BLaER1 treated with 17β-estradiol and CSF1 and Interleukin-3, amounts not matched to agents 10 nM and 100 nM (cell line): ENCODE data around the gene HAVCR2.

Experiments
- H3K27ac ChIP-seq, 11 experiments: shearing (Covaris generic); formaldehyde crosslinking; 2 replicates each; pipeline ENCODE4 v1.8.1; 2022
- H3K27me3 ChIP-seq, 11 experiments: shearing (Covaris generic); formaldehyde crosslinking; 2 replicates each; pipeline ENCODE4 v1.8.1; 2022
- H3K36me3 ChIP-seq, 11 experiments: shearing (Covaris generic); formaldehyde crosslinking; 2 replicates each; pipeline ENCODE4 v1.8.1; 2022
- H3K4me1 ChIP-seq, 10 experiments: shearing (Covaris generic); formaldehyde crosslinking; 2 replicates each; pipeline ENCODE4 v1.8.1; 2022
- H3K4me2 ChIP-seq, 11 experiments: shearing (Covaris generic); formaldehyde crosslinking; 2 replicates each; pipeline ENCODE4 v1.8.1; 2022
- H3K4me3 ChIP-seq, 10 experiments: shearing (Covaris generic); formaldehyde crosslinking; 2 replicates each; pipeline ENCODE4 v1.8.1; 2022
- H3K9ac ChIP-seq, 11 experiments: shearing (Covaris generic); formaldehyde crosslinking; 2 replicates each; pipeline ENCODE4 v1.8.1; 2022
- H3K9me3 ChIP-seq, 11 experiments: shearing (Covaris generic); formaldehyde crosslinking; replicated peaks in 1 of 11; 2 replicates each; pipeline ENCODE4 v1.8.1; 2022
- H4K20me1 ChIP-seq, 11 experiments: shearing (Covaris generic); formaldehyde crosslinking; 2 replicates each; pipeline ENCODE4 v1.8.1; 2022
- Cebpa-rat ChIP-seq, 11 experiments: shearing (Covaris generic); IDR thresholded peaks; 2 replicates each; pipeline ENCODE4 v1.8.1; 2022

HAVCR2 gene

DNA sequence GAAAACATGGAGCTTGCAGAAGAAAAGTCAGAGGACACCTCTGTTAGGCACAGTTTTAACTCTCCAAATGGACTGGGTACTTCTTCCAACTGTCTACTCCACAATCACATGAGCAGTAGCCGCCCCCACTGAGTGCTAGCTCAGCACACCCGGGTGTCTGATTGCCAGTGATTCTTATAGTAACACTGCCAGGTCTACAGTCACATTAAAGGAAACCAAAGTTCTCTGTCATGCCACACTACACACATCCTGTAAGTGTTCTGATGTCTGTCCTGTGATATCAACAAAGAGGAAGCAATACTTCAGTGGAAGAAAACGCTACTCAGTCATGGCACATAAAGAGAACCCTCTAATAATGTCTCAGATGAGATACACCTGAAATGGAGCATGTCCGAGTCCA is at the start of gene HAVCR2:
HAVCR2 (minus strand) TSS at position 69 of the 400 bp plus-strand sequence; CDS start at position 8, 61 bp downstream.
- peaks cover 0 to 27% (median 0%) of the 10 kb centered on the region in 11 experiments; a peak in 7 of 22 replicates for H3K36me3 ChIP-seq
- H4K20me1 ChIP-seq = peaks cover 0 to 16% (median 0%) of the 10 kb centered on the region in 11 experiments; a peak in 2 of 22 replicates
- H3K27me3 ChIP-seq = no peaks in the 10 kb centered on the region
- peak within 1 kb of the TSS in 6 of 11 experiments; percentile 26 to 87 (median 77); a peak in 10 of 22 replicates for H3K9ac ChIP-seq
- peak within 1 kb of the TSS; percentile 45 to 96 (median 69) for H3K4me2 ChIP-seq
- H3K4me3 ChIP-seq = peak within 1 kb of the TSS in 5 of 10 experiments; percentile 13 to 79 (median 67); a peak in 9 of 20 replicates
- H3K9me3 ChIP-seq = no peaks in the 10 kb centered on the region
- peak within 1 kb of the TSS in 10 of 11 experiments; percentile 26 to 93 (median 74); a peak in 19 of 22 replicates for H3K27ac ChIP-seq
- peaks cover 21 to 78% (median 42%) of the 10 kb centered on the region in 10 experiments for H3K4me1 ChIP-seq
- no peak for TF ChIP-seq Cebpa-rat (IDR thresholded peaks at IDR 0.05)

DNA sequence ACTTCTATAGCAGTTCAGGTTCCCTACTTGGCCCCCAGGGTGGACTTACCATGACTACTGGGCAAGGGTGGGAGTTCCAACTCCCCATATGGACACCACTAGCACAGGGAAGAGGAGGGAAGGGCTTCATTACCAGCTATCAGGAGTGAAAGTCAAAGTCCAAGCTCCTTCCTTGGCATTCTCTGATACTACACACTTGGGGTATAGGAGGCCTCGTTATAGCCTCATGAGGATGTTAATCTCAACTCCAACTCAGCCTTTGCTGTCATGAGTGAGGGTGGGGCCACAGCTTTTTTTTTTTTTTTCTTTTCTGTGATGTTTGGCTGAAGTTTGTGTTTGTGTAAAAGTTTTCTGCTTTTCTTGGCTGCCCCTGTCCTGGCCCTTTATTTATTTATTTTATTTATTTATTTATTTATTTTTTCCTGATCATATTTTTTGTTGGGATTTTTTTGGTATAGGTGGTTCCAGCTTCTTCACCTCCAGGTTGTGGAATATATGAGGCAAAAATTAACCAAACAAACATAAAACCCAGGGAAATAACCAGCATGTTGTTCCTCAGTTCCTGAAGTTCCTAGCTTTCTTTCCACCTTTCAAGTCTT is 48.5 kb upstream of the HAVCR2 start:
- no peaks in the 10 kb centered on the region for H4K20me1 ChIP-seq
- H3K27me3 ChIP-seq = no peaks in the 10 kb centered on the region
- no peaks in the 10 kb centered on the region for H3K36me3 ChIP-seq
- H3K4me2 ChIP-seq = no peak overlapping the region
- no peak overlapping the region for H3K27ac ChIP-seq
- no peak for TF ChIP-seq Cebpa-rat (IDR thresholded peaks at IDR 0.05)
- H3K9me3 ChIP-seq = peaks cover 0 to 14% (median 0%) of the 10 kb centered on the region in 11 experiments; a peak in 3 of 22 replicates
- H3K9ac ChIP-seq = no peak overlapping the region
- H3K4me3 ChIP-seq = no peak overlapping the region
- H3K4me1 ChIP-seq = no peaks in the 10 kb centered on the region

DNA sequence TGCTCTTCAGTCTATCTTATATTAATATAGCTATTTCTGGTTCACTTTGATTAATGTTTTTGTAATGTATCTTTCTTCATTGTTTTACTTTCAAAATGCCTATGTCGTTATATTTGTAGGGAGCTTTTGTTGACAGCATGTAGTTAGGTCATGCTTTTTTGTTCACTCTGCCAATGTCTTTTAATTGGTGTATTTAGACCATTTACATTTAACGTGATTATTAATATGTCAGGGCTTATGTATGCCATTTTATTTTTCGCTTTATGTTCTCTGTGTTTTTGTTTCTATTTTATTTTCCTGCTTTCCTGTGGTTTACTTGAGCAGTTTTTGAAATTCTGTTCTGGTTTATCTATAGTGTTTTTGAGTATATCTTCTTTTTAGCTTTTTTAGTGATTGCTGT is 46.5 kb upstream of the HAVCR2 start:
- no peak overlapping the region for H3K4me2 ChIP-seq
- peaks cover 0 to 12% (median 0%) of the 10 kb centered on the region in 11 experiments; a peak in 2 of 22 replicates for H3K9me3 ChIP-seq
- H3K9ac ChIP-seq = no peak overlapping the region
- H4K20me1 ChIP-seq = no peaks in the 10 kb centered on the region
- TF ChIP-seq Cebpa-rat (IDR thresholded peaks at IDR 0.05) = no peak
- no peaks in the 10 kb centered on the region for H3K36me3 ChIP-seq
- H3K4me3 ChIP-seq = no peak overlapping the region
- H3K27ac ChIP-seq = no peak overlapping the region
- H3K27me3 ChIP-seq = no peaks in the 10 kb centered on the region
- no peaks in the 10 kb centered on the region for H3K4me1 ChIP-seq

DNA sequence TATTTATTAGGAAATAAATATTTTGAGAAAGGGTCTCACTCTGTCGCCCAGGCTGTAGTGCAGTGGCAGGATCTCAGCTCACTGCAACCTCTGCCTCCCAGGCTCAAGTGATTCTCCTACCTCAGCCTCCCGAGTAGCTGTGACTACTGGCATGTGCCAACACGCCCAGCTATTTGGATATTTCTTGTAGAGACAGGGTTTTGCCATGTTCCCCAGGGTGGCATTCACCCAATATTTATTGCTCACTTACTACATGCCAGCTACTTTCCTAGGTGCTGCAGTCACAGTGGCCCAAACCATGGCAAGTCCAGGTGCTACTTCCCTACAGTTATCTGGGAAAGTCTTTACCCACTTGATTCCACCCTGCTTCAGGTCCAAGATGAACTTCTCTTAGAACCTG is 42.2 kb upstream of the HAVCR2 start:
- H3K27ac ChIP-seq = no peak overlapping the region
- H3K9ac ChIP-seq = no peak overlapping the region
- no peak overlapping the region for H3K4me3 ChIP-seq
- H3K9me3 ChIP-seq = 0 out of 22 replicates have a peak, but pooled peaks cover 0 to under 1% (median 0%) of the 10 kb centered on the region in 11 experiments
- peaks cover 0 to 12% (median 0%) of the 10 kb centered on the region in 10 experiments; a peak in 6 of 20 replicates for H3K4me1 ChIP-seq
- no peaks in the 10 kb centered on the region for H4K20me1 ChIP-seq
- no peaks in the 10 kb centered on the region for H3K27me3 ChIP-seq
- H3K4me2 ChIP-seq = no peak overlapping the region
- H3K36me3 ChIP-seq = no peaks in the 10 kb centered on the region
- TF ChIP-seq Cebpa-rat (IDR thresholded peaks at IDR 0.05) = no peak

DNA sequence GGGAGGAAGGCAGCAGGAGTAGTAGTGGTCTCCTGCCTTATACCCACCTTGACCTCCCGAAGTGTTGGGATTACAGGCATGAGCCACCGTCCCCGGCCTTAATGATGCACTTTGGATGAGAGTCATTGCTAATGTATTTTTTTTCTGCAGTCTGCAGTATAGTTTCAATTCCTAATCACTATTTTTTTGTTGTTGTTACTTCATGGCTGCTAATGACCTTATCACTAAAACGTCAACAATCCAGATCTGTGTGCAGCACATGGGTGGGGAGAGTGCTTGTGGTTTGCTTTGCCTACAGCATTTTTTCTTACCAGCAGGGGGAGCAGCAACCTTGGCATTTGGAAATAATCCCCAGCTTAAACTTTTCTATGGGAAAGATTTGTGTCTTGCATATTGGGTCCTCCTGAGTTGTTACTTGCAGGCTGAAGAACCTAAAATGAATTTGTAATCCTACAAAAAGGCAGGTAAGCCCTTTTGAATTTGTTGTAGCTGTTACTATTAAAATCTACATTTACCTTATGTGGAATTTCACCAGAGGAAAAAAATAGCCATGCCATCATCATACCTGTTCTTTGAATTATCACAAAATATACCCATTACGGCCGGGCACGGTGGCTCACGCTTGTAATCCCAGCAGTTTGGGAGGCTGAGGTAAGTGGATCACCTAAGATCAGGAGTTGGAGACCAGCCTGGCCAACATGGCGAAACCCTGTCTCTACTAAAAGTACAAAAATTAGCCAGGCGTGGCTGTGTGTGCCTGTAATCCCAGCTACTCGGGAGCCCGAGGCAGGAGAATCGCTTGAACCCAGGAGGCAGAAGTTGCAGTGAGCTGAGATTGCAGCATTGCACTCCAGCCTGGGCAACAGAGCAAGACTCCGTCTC is 40.1 kb upstream of the HAVCR2 start:
- no peak overlapping the region for H3K27ac ChIP-seq
- no peaks in the 10 kb centered on the region for H4K20me1 ChIP-seq
- no peaks in the 10 kb centered on the region for H3K27me3 ChIP-seq
- H3K4me3 ChIP-seq = no peak overlapping the region
- peak overlapping the region in 2 of 11 experiments; percentile 3; a peak in 2 of 22 replicates for H3K4me2 ChIP-seq
- H3K9ac ChIP-seq = no peak overlapping the region
- H3K36me3 ChIP-seq = no peaks in the 10 kb centered on the region
- H3K9me3 ChIP-seq = 0 out of 22 replicates have a peak, but pooled peaks cover 0 to under 1% (median 0%) of the 10 kb centered on the region in 11 experiments
- peaks cover 0 to 12% (median 0%) of the 10 kb centered on the region in 10 experiments; a peak in 6 of 20 replicates for H3K4me1 ChIP-seq
- no peak for TF ChIP-seq Cebpa-rat (IDR thresholded peaks at IDR 0.05)

DNA sequence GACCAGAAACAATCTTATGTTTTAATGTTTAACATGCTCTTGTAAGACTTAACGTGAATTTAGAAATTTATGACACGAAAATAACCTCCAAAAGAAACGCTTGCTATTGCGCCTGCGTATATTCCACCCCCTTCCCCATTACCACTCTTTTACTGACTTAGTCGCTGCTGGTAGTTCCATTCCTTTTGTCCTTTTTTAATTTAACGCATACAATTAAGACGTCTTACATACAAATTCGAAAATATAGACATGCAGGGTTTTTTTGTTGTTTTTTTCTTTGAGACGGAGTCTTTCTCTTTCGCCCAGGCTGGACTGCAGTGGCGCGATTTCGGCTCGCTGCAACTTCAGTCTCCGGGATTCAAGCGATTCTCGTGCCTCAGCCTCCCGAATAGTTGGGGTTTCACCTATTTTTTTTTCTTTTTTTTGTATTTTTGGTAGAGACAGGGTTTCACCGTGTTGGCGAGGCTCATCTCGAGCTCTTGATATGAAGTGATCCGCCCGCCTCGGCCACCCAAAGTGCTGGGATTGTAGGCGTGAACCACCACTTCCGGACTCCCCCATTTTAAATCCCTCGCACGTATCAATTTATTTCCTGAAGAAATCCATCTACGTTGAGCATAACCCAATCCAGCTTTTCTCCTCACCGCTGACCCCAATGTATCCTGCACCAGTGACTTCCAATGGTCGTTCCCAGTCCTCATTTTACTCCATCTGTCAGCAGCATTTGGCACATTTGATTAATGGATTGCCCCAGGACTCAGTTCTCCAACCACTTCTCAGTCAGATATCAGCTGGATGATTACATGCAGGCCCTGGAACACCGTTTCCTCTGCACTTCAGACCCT is 34.5 kb upstream of the HAVCR2 start:
- TF ChIP-seq Cebpa-rat (IDR thresholded peaks at IDR 0.05) = no peak
- peaks cover 10 to 23% (median 14%) of the 10 kb centered on the region in 10 experiments for H3K4me1 ChIP-seq
- H3K27me3 ChIP-seq = no peaks in the 10 kb centered on the region
- no peaks in the 10 kb centered on the region for H4K20me1 ChIP-seq
- peak overlapping the region; percentile 94 to 99 (median 96) for H3K27ac ChIP-seq
- H3K4me2 ChIP-seq = peak overlapping the region; percentile 61 to 80 (median 65)
- peak overlapping the region; percentile 93 to 99 (median 96) for H3K9ac ChIP-seq
- peak overlapping the region; percentile 80 to 96 (median 90) for H3K4me3 ChIP-seq
- peaks cover 0 to 39% (median 29%) of the 10 kb centered on the region in 11 experiments; a peak in 18 of 22 replicates for H3K9me3 ChIP-seq
- H3K36me3 ChIP-seq = peaks cover 12 to 33% (median 25%) of the 10 kb centered on the region in 11 experiments

DNA sequence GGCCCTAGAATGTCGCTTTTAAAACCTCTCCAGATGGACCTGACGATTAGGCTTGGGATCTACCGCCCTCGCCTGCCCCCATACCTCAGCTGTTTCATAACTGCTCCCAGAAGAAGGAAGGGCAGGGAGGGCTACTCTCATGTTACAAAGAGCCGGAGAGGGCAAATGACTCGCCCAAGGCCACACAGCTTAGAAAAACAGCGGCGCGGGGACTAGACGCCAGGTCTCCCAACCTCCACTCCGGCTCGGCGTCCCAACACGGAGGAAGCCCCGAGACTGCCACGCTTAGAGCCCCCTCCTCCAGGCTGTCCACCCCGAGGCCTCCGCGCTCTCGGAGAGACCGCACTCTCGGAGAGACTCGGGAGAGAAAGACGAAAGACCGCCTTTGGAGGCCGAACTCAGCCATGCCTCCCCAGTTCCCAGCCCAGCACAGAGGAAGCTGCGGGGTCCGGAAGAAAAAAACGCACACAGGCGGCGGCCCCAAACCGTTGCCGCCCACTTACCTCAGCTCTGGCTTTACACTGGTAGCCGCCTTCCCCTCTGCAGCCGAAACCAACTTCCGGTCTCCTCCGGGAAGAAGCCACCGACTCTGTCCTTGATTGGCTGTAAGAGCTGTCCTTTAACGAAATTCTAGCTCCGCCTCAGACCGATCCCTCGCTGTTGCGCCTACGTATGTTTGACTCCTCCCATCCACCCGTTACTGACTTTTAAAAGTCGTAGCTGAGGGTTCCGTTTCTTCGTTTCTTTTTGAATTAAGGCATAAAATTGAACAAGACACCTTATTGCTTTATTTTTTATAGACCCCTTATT is 33.7 kb upstream of the HAVCR2 start, which contains the start of gene MED7:
MED7 (minus strand) TSS at position 549 of the 810 bp plus-strand sequence. CDS start 3,434 bp downstream, outside the sequence.
- H3K9me3 ChIP-seq = peaks cover 0 to 47% (median 37%) of the 10 kb centered on the region in 11 experiments; a peak in 19 of 22 replicates
- peak within 1 kb of the TSS; percentile 94 to 99 (median 96) for H3K27ac ChIP-seq
- H3K4me2 ChIP-seq = peak within 1 kb of the TSS; percentile 71 to 88 (median 84)
- no peak for TF ChIP-seq Cebpa-rat (IDR thresholded peaks at IDR 0.05)
- H3K27me3 ChIP-seq = no peaks in the 10 kb centered on the region
- H3K9ac ChIP-seq = peak within 1 kb of the TSS; percentile 93 to 99 (median 96)
- no peaks in the 10 kb centered on the region for H4K20me1 ChIP-seq
- H3K4me3 ChIP-seq = peak within 1 kb of the TSS; percentile 80 to 96 (median 90)
- H3K4me1 ChIP-seq = peaks cover 10 to 23% (median 14%) of the 10 kb centered on the region in 10 experiments
- H3K36me3 ChIP-seq = peaks cover 20 to 41% (median 33%) of the 10 kb centered on the region in 11 experiments
